HCT116 (cell line): ENCODE data around the gene PLAGL1. TPM values are rescaled to one million over a fixed set of nuclear protein-coding genes. Genes with fewer than 3 reads are reported as not detected.

Source experiments
- ATAC-seq: fragments of 200-7000 bp; cut with Tn5 transposase; 2 replicates; pipeline ENCODE4 v1.9.1; 2020; ENCODE audit warnings: mild to moderate bottlenecking, moderate library complexity
- BruUV-seq: library from RNA; stranded (reverse); fragments of 400-500 nt; replicated peaks from 2 replicates; lab custom pipeline; 2021; lab: Mats Ljungman, UMichigan
- CTCF ChIA-PET: fragments of 300-600 bp; sonication (Branson Sonifier 250); formaldehyde crosslinking; loops from one replicate; lab custom pipeline; 2021; ENCODE audit warnings: antibody characterized with exemption; lab: Charles Lee
- POLR2A ChIA-PET: fragments of 300-600, 350-600 bp; sonication (Branson Sonifier 250); formaldehyde crosslinking; loops from one replicate; lab custom pipeline; 2021; ENCODE audit warnings: antibody characterized with exemption; lab: Charles Lee
- RAD21 ChIA-PET, 2 experiments: fragments of 300-600 bp; sonication (Branson Sonifier 250); formaldehyde crosslinking; loops; one replicate each; lab custom pipeline; 2023; ENCODE audit warnings: low total read pairs in 2 of 2; ENCODE audit not compliant: uncharacterized antibody in 2 of 2, unreplicated experiment in 2 of 2, low non-redundant PET in 1 of 2; lab: Charles Lee
- DNase-seq: peaks from one replicate; pipeline ENCODE4 v3.0.0-alpha.2; 2010; ENCODE audit warnings: low read depth, low spot score
- H2AFZ ChIP-seq: fragments of 200-600 bp; shearing (Covaris generic), sonication (generic); 2 replicates; pipeline ENCODE4 v1.6.1; 2017; ENCODE audit warnings: low read depth, mixed run types, mixed read lengths, antibody characterized with exemption, low read length; ENCODE audit not compliant: poor library complexity, severe bottlenecking
- H3K27ac ChIP-seq: 2 replicates; pipeline ENCODE4 v1.5.1; 2012; ENCODE audit warnings: low read depth, low read length
- H3K27me3 ChIP-seq: fragments of 200-600 bp; sonication (generic); 2 replicates; pipeline ENCODE4 v1.6.1; 2016; ENCODE audit warnings: mixed run types, low read length, mixed read lengths; ENCODE audit not compliant: insufficient read depth
- H3K36me3 ChIP-seq, 2 experiments: fragments of 200-500 bp in 1 of 2; fragments of 200-600 bp in 1 of 2; sonication (Bioruptor generic) in 1 of 2; sonication (generic) in 1 of 2; 2 replicates each; pipeline versions ENCODE4 v1.5.1 to v1.6.1; 2014 to 2016; ENCODE audit warnings: low read length in 2 of 2, inconsistent platforms in 1 of 2, mixed read lengths in 1 of 2, mixed run types in 1 of 2; ENCODE audit not compliant: insufficient read depth in 2 of 2, control insufficient read depth in 1 of 2
- H3K4me1 ChIP-seq, 2 experiments: fragments of 200-600 bp in 1 of 2; sonication (generic) in 1 of 2; 2 replicates each; pipeline versions ENCODE4 v1.5.1 to v1.6.1; 2012 to 2017; ENCODE audit warnings: low read length in 2 of 2, inconsistent platforms in 1 of 2, mild to moderate bottlenecking in 1 of 2, mixed read lengths in 1 of 2, mixed run types in 1 of 2, moderate library complexity in 1 of 2; ENCODE audit not compliant: insufficient read depth in 2 of 2, control insufficient read depth in 1 of 2
- H3K4me2 ChIP-seq: fragments of 200-600 bp; sonication (generic); 2 replicates; pipeline ENCODE4 v1.6.1; 2017; ENCODE audit warnings: mixed run types, low read length, mixed read lengths
- H3K4me3 ChIP-seq, 2 experiments: fragments of 200-600 bp in 1 of 2; sonication (generic) in 1 of 2; replicated peaks in 1 of 2; 2 replicates each; pipeline ENCODE4 v1.5.1; 2011 to 2016; ENCODE audit warnings: low read length in 2 of 2, control low read depth in 1 of 2, low read depth in 1 of 2, mild to moderate bottlenecking in 1 of 2, mixed read lengths in 1 of 2, mixed run types in 1 of 2
- H3K79me2 ChIP-seq: fragments of 200-600 bp; sonication (generic); 2 replicates; pipeline ENCODE4 v1.6.1; 2017; ENCODE audit warnings: mild to moderate bottlenecking, mixed run types, low read length, moderate library complexity, mixed read lengths; ENCODE audit not compliant: insufficient read depth
- H3K9ac ChIP-seq: fragments of 200-600 bp; sonication (generic); 2 replicates; pipeline ENCODE4 v1.6.1; 2016; ENCODE audit warnings: low read length, mixed read lengths
- H3K9me2 ChIP-seq: fragments of 200-600 bp; sonication (generic), shearing (Covaris generic); 2 replicates; pipeline ENCODE4 v1.6.1; 2017; ENCODE audit warnings: mixed run types, mild to moderate bottlenecking, moderate library complexity; ENCODE audit not compliant: insufficient read depth
- H3K9me3 ChIP-seq, 2 experiments: fragments of 200-500 bp in 1 of 2; fragments of 200-600 bp in 1 of 2; sonication (Bioruptor generic) in 1 of 2; sonication (generic) in 1 of 2; 2 replicates each; pipeline ENCODE4 v1.6.1; 2014 to 2017; ENCODE audit warnings: low read length in 2 of 2, mixed read lengths in 2 of 2, inconsistent platforms in 1 of 2, low read depth in 1 of 2, mild to moderate bottlenecking in 1 of 2, mixed run types in 1 of 2, moderate library complexity in 1 of 2; ENCODE audit not compliant: control insufficient read depth in 1 of 2, insufficient read depth in 1 of 2
- H4K20me1 ChIP-seq: fragments of 200-600 bp; sonication (generic), shearing (Covaris generic); 2 replicates; pipeline ENCODE4 v1.6.1; 2017; ENCODE audit warnings: mixed run types, mild to moderate bottlenecking, moderate library complexity; ENCODE audit not compliant: insufficient read depth
- CBX3 ChIP-seq: IDR thresholded peaks from 2 replicates; pipeline ENCODE4 v1.6.1; 2012; ENCODE audit warnings: low read depth
- EGR1 ChIP-seq: IDR thresholded peaks from 2 replicates; pipeline ENCODE4 v1.6.1; 2012; ENCODE audit warnings: low read depth
- ELF1 ChIP-seq: IDR thresholded peaks from 2 replicates; pipeline ENCODE4 v1.6.1; 2012; ENCODE audit warnings: low read depth, borderline replicate concordance
- EZH2 ChIP-seq: fragments of 200-600 bp; sonication (generic); IDR thresholded peaks from 2 replicates; pipeline ENCODE4 v1.6.1; 2017; ENCODE audit warnings: antibody characterized with exemption, mixed run types
- JUND ChIP-seq: IDR thresholded peaks from 2 replicates; pipeline ENCODE4 v1.6.1; 2012
- POLR2A ChIP-seq: IDR thresholded peaks from 2 replicates; pipeline ENCODE4 v1.7.0; 2011; ENCODE audit warnings: borderline replicate concordance; ENCODE audit not compliant: insufficient read depth, insufficient read length; ENCODE audit errors: extremely low read depth
- POLR2AphosphoS5 ChIP-seq: IDR thresholded peaks from 2 replicates; pipeline ENCODE4 v1.6.1; 2011; ENCODE audit warnings: mild to moderate bottlenecking, low read depth, low read length, moderate library complexity
- SIN3A ChIP-seq: IDR thresholded peaks from 2 replicates; pipeline ENCODE4 v1.6.1; 2012; ENCODE audit warnings: low read depth
- SP1 ChIP-seq: IDR thresholded peaks from 2 replicates; pipeline ENCODE4 v1.6.1; 2012; ENCODE audit warnings: low read depth
- SRF ChIP-seq: IDR thresholded peaks from 2 replicates; pipeline ENCODE4 v1.6.1; 2012; ENCODE audit warnings: low read depth
- TCF7L2 ChIP-seq: IDR thresholded peaks from 2 replicates; pipeline ENCODE4 v1.7.0; 2011; ENCODE audit warnings: borderline replicate concordance, inconsistent platforms; ENCODE audit not compliant: insufficient read depth, insufficient read length; ENCODE audit errors: extremely low read depth
- YY1 ChIP-seq: IDR thresholded peaks from 2 replicates; pipeline ENCODE4 v1.6.1; 2011; ENCODE audit warnings: low read length, low read depth, moderate library complexity, mild to moderate bottlenecking; ENCODE audit not compliant: insufficient replicate concordance; ENCODE audit errors: extremely low read depth
- ZFX ChIP-seq: fragments of 450-650 bp; IDR thresholded peaks from 2 replicates; pipeline ENCODE4 v1.6.1; 2017
- ZNF274 ChIP-seq: fragments of 200-500 bp; sonication (Bioruptor generic); IDR thresholded peaks from 2 replicates; pipeline ENCODE4 v1.6.1; 2014; ENCODE audit warnings: mild to moderate bottlenecking, low read depth, low read length, inconsistent platforms
- intact Hi-C: fragments of 100-400 bp; cut with micrococcal nuclease; formaldehyde crosslinking; loops from 2 replicates; pipeline ENCODE4 v1.10.0; 2022
- total RNA-seq: library from RNA; stranded (reverse); gene quantifications from one replicate; pipeline ENCODE4 v1.2.1, GENCODE V29; 2021; ENCODE audit not compliant: unreplicated experiment
- TF ChIP-seq, protein P1 (sequence below): IDR thresholded peaks from 2 replicates; pipeline ENCODE4 v1.6.1; 2012; ENCODE audit warnings: low read depth
- TF ChIP-seq, protein P2 (sequence below), 3 experiments: fragments of 200-600 bp in 1 of 3; sonication (generic) in 1 of 3; IDR thresholded peaks in 2 of 3; conservative IDR thresholded peaks in 1 of 3; 2 replicates each; pipeline ENCODE4 v1.5.1; 2012 to 2017; ENCODE audit warnings: low read depth in 2 of 3, low read length in 2 of 3, antibody characterized with exemption in 1 of 3, borderline replicate concordance in 1 of 3, control low read depth in 1 of 3, mild to moderate bottlenecking in 1 of 3, mixed read lengths in 1 of 3, mixed run types in 1 of 3, moderate library complexity in 1 of 3; ENCODE audit not compliant: insufficient read depth in 1 of 3
- TF ChIP-seq, protein P3 (sequence below): IDR thresholded peaks from 2 replicates; pipeline ENCODE4 v1.6.1; 2012

The PLAGL1 gene
- total RNA-seq, 1 experiment from 2014 or later = 35.6 TPM

- ATAC-seq (no peak), DNase-seq (no peak)
- ChIA-PET POLR2A (no interaction called here), RAD21 (no interaction called here), CTCF (no interaction called here)
- TF ChIP-seq, protein P1, sequence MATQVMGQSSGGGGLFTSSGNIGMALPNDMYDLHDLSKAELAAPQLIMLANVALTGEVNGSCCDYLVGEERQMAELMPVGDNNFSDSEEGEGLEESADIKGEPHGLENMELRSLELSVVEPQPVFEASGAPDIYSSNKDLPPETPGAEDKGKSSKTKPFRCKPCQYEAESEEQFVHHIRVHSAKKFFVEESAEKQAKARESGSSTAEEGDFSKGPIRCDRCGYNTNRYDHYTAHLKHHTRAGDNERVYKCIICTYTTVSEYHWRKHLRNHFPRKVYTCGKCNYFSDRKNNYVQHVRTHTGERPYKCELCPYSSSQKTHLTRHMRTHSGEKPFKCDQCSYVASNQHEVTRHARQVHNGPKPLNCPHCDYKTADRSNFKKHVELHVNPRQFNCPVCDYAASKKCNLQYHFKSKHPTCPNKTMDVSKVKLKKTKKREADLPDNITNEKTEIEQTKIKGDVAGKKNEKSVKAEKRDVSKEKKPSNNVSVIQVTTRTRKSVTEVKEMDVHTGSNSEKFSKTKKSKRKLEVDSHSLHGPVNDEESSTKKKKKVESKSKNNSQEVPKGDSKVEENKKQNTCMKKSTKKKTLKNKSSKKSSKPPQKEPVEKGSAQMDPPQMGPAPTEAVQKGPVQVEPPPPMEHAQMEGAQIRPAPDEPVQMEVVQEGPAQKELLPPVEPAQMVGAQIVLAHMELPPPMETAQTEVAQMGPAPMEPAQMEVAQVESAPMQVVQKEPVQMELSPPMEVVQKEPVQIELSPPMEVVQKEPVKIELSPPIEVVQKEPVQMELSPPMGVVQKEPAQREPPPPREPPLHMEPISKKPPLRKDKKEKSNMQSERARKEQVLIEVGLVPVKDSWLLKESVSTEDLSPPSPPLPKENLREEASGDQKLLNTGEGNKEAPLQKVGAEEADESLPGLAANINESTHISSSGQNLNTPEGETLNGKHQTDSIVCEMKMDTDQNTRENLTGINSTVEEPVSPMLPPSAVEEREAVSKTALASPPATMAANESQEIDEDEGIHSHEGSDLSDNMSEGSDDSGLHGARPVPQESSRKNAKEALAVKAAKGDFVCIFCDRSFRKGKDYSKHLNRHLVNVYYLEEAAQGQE = no peak
- TF ChIP-seq ELF1 (no peak), EZH2 (no peak), POLR2A (no peak), YY1 (no peak), EGR1 (no peak), ZFX (no peak), TCF7L2 (no peak), SIN3A (no peak), SP1 (no peak), ZNF274 (no peak), SRF (no peak), CBX3 (no peak), POLR2AphosphoS5 (no peak), JUND (no peak)
- TF ChIP-seq, protein P2, sequence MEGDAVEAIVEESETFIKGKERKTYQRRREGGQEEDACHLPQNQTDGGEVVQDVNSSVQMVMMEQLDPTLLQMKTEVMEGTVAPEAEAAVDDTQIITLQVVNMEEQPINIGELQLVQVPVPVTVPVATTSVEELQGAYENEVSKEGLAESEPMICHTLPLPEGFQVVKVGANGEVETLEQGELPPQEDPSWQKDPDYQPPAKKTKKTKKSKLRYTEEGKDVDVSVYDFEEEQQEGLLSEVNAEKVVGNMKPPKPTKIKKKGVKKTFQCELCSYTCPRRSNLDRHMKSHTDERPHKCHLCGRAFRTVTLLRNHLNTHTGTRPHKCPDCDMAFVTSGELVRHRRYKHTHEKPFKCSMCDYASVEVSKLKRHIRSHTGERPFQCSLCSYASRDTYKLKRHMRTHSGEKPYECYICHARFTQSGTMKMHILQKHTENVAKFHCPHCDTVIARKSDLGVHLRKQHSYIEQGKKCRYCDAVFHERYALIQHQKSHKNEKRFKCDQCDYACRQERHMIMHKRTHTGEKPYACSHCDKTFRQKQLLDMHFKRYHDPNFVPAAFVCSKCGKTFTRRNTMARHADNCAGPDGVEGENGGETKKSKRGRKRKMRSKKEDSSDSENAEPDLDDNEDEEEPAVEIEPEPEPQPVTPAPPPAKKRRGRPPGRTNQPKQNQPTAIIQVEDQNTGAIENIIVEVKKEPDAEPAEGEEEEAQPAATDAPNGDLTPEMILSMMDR (IDR thresholded peaks at IDR 0.05 in 2 of 3, conservative IDR thresholded peaks at IDR 0.05 in 1 of 3; ENCODE audit: borderline replicate concordance in 1 of 3, insufficient read depth in 1 of 3, low read depth in 2 of 3, low read length in 2 of 3) = no peak
- TF ChIP-seq, protein P3, sequence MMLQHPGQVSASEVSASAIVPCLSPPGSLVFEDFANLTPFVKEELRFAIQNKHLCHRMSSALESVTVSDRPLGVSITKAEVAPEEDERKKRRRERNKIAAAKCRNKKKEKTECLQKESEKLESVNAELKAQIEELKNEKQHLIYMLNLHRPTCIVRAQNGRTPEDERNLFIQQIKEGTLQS = no peak
- Histone ChIP-seq H3K9me3 (no peaks in the 10 kb centered on the region), H3K79me2 (no peaks in the 10 kb centered on the region), H3K36me3 (no peaks in the 10 kb centered on the region), H3K4me2 (no peak overlapping the region), H2AFZ (no peak overlapping the region), H3K4me1 (no peaks in the 10 kb centered on the region), H4K20me1 (no peaks in the 10 kb centered on the region), H3K27ac (no peak overlapping the region), H3K27me3 (no peaks in the 10 kb centered on the region), H3K4me3 (no peak overlapping the region), H3K9me2 (no peaks in the 10 kb centered on the region), H3K9ac (no peak overlapping the region)
- intact Hi-C loops = no loop called here
- BruUV-seq = no TSS peak
Measured at GRCh38 chr6:144023216-144023615, 15.2 kb upstream of the PLAGL1 start.
